IPS-11a (cell line): ENCODE measurements around the gene SYNE1.
"Not testable (repeated sequence)": the region's sequence is repeated elsewhere in the genome, so short reads cannot be mapped to it uniquely, and the experiment has no call there.

Experiments used
- H3K4me3 ChIP-seq: one replicate; pipeline ENCODE4 v1.5.1; 2013; ENCODE audit warnings: low read depth, low read length, control low read depth

The SYNE1 gene

GRCh38 chr6:152625213-152625612 is 11.9 kb downstream of the SYNE1 start:
- no peak overlapping the region for H3K4me3 ChIP-seq

- H3K4me3 ChIP-seq = not testable (repeated sequence)
These were observed 22.4 kb downstream of the SYNE1 start for GRCh38 chr6:152614776-152615175.

- no peak overlapping the region for H3K4me3 ChIP-seq
These were observed 28.0 kb downstream of the SYNE1 start for GRCh38 chr6:152609125-152609670.

GRCh38 chr6:152605941-152606340 is 31.2 kb downstream of the SYNE1 start:
- no peak overlapping the region for H3K4me3 ChIP-seq

- no peak overlapping the region for H3K4me3 ChIP-seq
These were observed 31.8 kb downstream of the SYNE1 start for GRCh38 chr6:152605342-152605741.

GRCh38 chr6:152603911-152604310 is 33.3 kb downstream of the SYNE1 start:
- no peak overlapping the region for H3K4me3 ChIP-seq

DNA sequence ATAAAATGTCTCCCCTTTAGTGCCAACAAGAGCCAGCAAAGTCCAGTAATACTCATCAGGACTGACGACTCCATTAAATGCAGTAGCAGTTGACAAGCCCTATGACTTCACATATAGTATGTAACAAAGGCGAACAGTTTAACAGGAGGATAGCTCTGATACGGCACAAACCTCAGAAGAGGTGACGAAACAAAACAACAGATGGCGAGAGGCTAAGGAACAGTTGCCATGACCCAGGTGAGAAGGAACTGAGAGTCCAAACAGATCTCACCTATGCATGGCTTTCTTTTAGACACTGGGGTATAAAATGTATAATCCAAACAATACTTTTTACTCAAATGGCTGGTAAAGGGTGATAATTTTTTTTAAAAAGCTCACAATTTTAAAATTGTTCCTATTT is 37.1 kb downstream of the SYNE1 start:
- no peak overlapping the region for H3K4me3 ChIP-seq

DNA sequence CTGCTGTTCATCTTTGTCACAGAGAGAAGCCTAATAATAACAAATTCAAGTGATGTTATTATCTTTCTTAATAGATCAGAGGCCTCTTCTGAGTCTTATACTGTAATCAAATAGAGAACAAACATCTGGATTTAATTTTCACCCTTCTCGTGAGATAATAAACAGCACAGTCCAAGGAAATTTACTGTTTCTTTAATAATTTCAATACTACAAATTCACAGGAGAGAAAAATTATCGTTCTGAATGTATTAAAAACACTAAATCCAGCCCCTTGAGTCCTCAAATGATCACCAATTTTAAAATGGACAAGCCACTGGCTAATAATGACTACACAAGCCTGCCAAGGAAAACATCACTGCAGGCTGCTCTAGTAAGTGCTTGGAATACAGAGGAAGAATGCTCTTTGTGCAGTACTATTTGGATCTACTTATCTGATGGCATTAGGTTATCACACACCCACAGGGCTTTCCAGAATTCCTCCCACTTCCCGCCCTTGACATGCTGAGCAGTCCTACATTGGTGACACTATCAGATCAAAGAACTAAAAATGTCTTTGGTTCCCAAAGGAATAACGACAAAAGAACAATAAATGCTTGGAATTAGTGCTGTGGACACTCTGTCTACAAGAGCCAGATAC is 38.1 kb downstream of the SYNE1 start:
- H3K4me3 ChIP-seq = no peak overlapping the region

DNA sequence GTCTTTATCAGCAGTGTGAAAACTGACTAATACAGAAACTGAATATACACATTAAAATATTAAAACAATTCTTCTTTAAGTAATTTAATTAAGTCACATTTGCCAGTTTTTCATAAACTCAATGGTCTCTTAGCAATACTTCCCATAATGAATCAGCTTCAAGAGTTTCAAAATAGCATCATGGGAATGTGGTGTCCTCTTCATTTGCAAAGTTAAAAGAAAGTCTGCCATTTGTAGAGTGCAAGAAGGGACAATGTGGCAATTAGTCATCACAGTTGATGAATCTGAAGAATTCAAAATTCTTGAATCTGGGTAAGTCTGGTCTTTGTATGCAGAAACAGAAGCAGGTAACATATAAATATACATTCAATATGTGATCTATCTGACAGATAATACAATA is 38.7 kb downstream of the SYNE1 start:
- H3K4me3 ChIP-seq = no peak overlapping the region

DNA sequence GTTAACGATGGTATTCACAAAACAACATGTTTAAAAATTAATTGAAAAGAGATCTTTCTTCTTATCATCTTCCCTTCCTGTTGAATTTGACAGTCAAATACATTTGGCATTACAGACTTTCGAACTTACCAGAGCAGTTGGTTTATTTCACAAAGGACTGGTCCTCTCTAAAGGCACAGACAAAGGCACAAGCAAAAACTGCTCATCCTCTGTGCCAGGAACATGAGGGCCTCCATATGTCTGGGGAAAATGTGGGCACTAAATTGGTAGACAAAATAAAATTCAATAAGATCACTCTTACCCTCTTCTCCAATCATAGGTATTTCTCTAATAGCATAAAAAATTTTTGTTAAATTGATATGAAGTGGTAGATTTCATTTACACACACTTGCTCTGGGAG is 40.4 kb downstream of the SYNE1 start:
- no peak overlapping the region for H3K4me3 ChIP-seq

DNA sequence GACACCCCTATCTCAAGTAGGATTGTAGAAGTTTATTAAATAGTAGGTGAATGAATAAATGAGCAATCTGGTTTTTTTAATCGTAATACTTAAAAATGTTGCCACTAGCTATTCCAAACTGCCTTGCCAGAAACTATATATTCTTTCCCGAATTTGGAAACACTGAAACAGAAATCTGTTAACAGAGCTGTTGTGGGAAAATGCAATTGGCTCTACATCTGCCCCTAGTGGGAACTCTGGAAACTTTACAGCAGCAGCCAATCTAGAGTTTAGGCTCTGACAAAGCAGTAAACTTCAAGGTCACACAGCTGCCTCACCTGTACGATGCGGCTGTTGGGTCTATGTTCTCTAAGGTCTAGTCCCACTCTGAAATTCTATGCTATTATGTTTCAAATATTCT is 41.7 kb downstream of the SYNE1 start:
- H3K4me3 ChIP-seq = no peak overlapping the region

DNA sequence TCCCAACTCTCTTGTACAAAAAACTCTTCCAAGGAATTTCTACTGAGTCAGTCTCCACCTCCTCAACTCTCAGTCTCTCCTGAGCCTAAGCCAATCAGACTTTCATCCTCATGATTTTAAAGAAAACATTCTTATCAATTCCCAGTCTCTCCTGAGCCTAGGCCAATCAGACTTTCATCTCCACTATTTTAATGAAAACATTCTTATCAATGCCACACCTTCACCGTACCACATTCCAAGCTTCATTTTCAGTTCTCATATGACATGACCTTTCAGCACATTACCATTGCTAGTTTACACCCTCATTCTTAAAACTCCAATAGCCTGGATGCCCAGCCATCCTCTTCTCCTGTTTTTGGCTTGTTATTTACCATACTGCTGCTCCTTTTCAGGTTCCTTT is 42.5 kb downstream of the SYNE1 start:
- no peak overlapping the region for H3K4me3 ChIP-seq

DNA sequence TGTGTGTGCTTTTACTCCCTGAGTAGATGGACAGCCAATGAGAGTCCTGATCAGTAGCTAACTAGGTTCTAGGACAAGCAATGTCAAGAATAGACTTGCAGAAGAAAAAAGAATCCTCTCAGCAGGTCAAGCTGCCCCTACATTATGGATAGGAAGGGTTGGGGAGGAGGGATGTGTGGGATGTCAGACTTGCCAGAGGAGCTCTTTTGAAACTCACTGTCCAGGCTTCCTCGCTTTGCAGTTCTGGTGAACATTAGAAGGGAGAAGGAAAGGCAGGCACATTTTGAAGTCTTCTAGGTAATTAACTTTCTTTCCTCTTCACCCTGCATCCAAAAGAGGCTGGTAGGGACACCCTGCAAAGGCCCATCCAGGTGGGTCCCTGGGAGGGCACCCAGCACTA is 48.7 kb downstream of the SYNE1 start:
- H3K4me3 ChIP-seq = no peak overlapping the region

DNA sequence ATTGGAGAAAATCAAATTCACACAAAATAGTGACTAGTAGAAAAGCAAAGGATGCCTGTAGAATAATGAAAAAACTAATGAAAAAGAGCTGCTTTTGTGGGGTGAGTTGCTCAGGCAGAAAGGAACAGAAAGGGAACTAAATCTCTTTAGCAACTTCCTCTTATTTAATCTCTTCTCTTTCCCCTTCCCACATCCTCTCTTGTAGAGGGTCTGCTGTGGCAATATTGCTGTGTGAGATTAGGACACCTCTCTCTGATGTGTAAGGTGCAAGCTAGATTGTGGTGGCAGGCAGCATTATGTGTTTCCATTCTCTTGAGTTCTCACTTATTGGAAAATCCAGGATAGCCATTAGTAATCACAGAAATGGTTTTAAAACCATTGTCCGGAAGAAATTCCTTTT is 49.7 kb downstream of the SYNE1 start:
- H3K4me3 ChIP-seq = no peak overlapping the region

DNA sequence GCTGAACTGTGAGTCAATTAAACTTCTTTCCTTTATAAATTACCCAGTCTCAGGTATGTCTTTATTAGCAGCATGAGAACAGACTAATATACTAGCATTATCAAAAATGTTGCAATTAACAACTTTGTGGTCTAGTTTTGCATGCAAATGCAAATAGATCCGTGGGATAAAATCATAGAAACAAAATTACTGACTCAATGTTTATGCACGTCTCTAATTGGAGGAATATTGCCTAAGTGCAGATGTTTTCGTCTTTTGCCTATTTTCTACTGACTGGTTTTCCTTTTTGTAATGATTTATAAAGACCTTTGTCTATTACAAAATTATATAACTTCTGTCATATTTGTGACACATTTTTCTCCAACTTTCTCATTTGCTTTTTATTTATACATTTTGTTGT is 51.9 kb downstream of the SYNE1 start:
- no peak overlapping the region for H3K4me3 ChIP-seq

GRCh38 chr6:152583888-152584287 is 53.3 kb downstream of the SYNE1 start:
- H3K4me3 ChIP-seq = no peak overlapping the region

GRCh38 chr6:152576525-152576924 is 60.6 kb downstream of the SYNE1 start:
- no peak overlapping the region for H3K4me3 ChIP-seq

DNA sequence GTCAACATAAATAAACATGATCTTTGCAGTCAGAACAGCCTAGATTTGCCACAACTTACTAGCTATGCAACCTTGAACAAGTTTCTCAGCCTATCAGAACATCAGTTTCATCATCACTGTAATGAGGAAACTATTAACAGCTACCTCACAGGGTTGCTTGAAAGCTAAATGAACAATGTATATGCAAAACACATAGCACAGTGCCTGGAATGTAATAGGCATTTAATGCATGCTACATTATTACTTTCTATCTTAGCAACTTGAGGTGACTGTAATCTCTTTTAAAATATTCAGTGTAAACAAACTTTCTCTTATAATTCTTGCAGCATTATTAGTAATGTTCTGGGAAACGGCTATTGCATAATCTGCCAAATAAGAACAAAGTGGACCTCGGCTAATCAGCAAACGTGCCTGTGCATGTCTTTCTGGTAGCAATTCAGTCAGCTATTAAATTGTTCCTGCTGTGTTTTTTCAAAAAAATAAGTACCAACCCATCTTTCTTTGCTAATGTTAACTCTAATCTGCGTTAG is 61.5 kb downstream of the SYNE1 start:
- no peak overlapping the region for H3K4me3 ChIP-seq

DNA sequence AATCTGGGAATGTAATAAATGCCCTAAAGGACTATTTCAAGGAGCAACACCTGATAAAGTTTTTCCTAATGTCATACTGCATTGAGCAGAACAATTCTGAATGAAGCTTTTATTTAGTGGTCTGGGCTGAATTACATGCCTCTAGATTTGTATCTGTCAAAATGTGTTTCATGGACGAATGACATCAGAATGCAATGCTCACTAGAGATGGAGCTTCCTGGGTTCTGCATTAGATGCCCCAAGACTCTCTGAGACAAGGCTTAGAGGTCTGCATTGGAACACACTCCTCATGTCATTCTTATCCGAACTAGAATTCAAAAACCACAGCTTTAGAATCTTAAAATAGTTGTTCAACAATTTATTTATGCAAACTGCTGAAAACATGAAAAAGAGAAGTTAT is 62.0 kb downstream of the SYNE1 start:
- no peak overlapping the region for H3K4me3 ChIP-seq

- no peak overlapping the region for H3K4me3 ChIP-seq
These were observed 63.4 kb downstream of the SYNE1 start for GRCh38 chr6:152573762-152574161.

GRCh38 chr6:152572338-152573088 is 64.6 kb downstream of the SYNE1 start:
- H3K4me3 ChIP-seq = no peak overlapping the region

GRCh38 chr6:152571943-152572337 is 65.2 kb downstream of the SYNE1 start:
- H3K4me3 ChIP-seq = no peak overlapping the region
